Large intestine (tissue), 3 donors: Measurements from ENCODE around the gene AFF3. TPM values are rescaled to one million over a fixed set of nuclear protein-coding genes. Genes with fewer than 3 reads are reported as not detected.
"Not testable (repeated sequence)": the region's sequence is repeated elsewhere in the genome, so short reads cannot be mapped to it uniquely, and the experiment has no call there.

ENCODE experiments used
- DNase-seq, 2 donors: peaks; one replicate each; pipeline versions ENCODE4 v3.0.0 to v3.0.0-alpha.2; 2013
- H3K27ac ChIP-seq: one replicate; pipeline ENCODE4 v1.5.1; 2013; ENCODE audit warnings: low read length
- H3K27me3 ChIP-seq: 2 replicates; pipeline ENCODE4 v1.6.1; 2013; ENCODE audit warnings: low read length; ENCODE audit not compliant: control insufficient read depth, insufficient read depth
- H3K36me3 ChIP-seq: 2 replicates; pipeline ENCODE4 v1.6.1; 2013; ENCODE audit warnings: low read length; ENCODE audit not compliant: control insufficient read depth, insufficient read depth
- H3K4me1 ChIP-seq: one replicate; pipeline ENCODE4 v1.6.1; 2013; ENCODE audit warnings: low read length; ENCODE audit not compliant: control insufficient read depth, insufficient read depth
- H3K4me3 ChIP-seq: one replicate; pipeline ENCODE4 v1.5.1; 2013; ENCODE audit warnings: low read length
- H3K9me3 ChIP-seq: one replicate; pipeline ENCODE4 v1.6.1; 2013; ENCODE audit warnings: mild to moderate bottlenecking, low read depth, low read length, moderate library complexity; ENCODE audit not compliant: control insufficient read depth
- WGBS: methylation state at CpG from one replicate; pipeline ENCODE4 v1.1.5; 2013; ENCODE audit warnings: low lambda C conversion rate; ENCODE audit not compliant: insufficient coverage; 5-methylcytosine and 5-hydroxymethylcytosine counted together
- polyA plus RNA-seq: library from polyadenylated mRNA; unstranded; fragments of 120-200 nt; gene quantifications from one replicate; pipeline ENCODE4 v1.2.1, GENCODE V29; 2013

Gene AFF3
- polyA plus RNA-seq, 1 donor, result 4.8 TPM

- no peak overlapping the region for H3K4me3 ChIP-seq
- no peaks in the 10 kb centered on the region for H3K4me1 ChIP-seq
- no peak overlapping the region for H3K27ac ChIP-seq
- no peaks in the 10 kb centered on the region for H3K9me3 ChIP-seq
- no peak for DNase-seq
- no peaks in the 10 kb centered on the region for H3K27me3 ChIP-seq
- no CpG with 5 or more reads among the region's 8 CpGs for WGBS
- H3K36me3 ChIP-seq, result no peaks in the 10 kb centered on the region
Measured at GRCh38 chr2:99957332-99958133, 184.9 kb downstream of the AFF3 start.

- WGBS, result no CpG with 5 or more reads among the region's 6 CpGs
- Histone ChIP-seq H3K27me3 (no peaks in the 10 kb centered on the region), H3K27ac (no peak overlapping the region), H3K36me3 (no peaks in the 10 kb centered on the region), H3K4me3 (no peak overlapping the region), H3K9me3 (no peaks in the 10 kb centered on the region), H3K4me1 (no peaks in the 10 kb centered on the region)
- DNase-seq, result no peak
Measured at GRCh38 chr2:99956232-99957030, 186.0 kb downstream of the AFF3 start.

- Histone ChIP-seq H3K27ac (no peak overlapping the region), H3K36me3 (no peaks in the 10 kb centered on the region), H3K9me3 (no peaks in the 10 kb centered on the region), H3K4me1 (no peaks in the 10 kb centered on the region), H3K4me3 (no peak overlapping the region), H3K27me3 (no peaks in the 10 kb centered on the region)
- DNase-seq, result no peak
- WGBS, result no CpG with 5 or more reads among the region's 2 CpGs
Measured at GRCh38 chr2:99953750-99954149, 188.6 kb downstream of the AFF3 start.

GRCh38 chr2:99949963-99950362, 192.4 kb downstream of the AFF3 start:
- no CpG with 5 or more reads among the region's 1 CpG for WGBS
- H3K36me3 ChIP-seq, result no peaks in the 10 kb centered on the region
- H3K4me1 ChIP-seq, result no peaks in the 10 kb centered on the region
- no peak overlapping the region for H3K4me3 ChIP-seq
- DNase-seq, result no peak
- no peak overlapping the region for H3K27ac ChIP-seq
- H3K27me3 ChIP-seq, result no peaks in the 10 kb centered on the region
- H3K9me3 ChIP-seq, result no peaks in the 10 kb centered on the region

GRCh38 chr2:99949530-99949929, 192.9 kb downstream of the AFF3 start:
- no peak overlapping the region for H3K4me3 ChIP-seq
- DNase-seq, result no peak
- H3K9me3 ChIP-seq, result no peaks in the 10 kb centered on the region
- no CpG with 5 or more reads among the region's 4 CpGs for WGBS
- H3K27ac ChIP-seq, result no peak overlapping the region
- no peaks in the 10 kb centered on the region for H3K27me3 ChIP-seq
- H3K36me3 ChIP-seq, result no peaks in the 10 kb centered on the region
- no peaks in the 10 kb centered on the region for H3K4me1 ChIP-seq

GRCh38 chr2:99948010-99948409, 194.4 kb downstream of the AFF3 start:
- no peaks in the 10 kb centered on the region for H3K4me1 ChIP-seq
- no peak for DNase-seq
- WGBS, result 83% methylated on average over 1 of the region's 5 CpGs
- H3K9me3 ChIP-seq, result no peaks in the 10 kb centered on the region
- no peak overlapping the region for H3K27ac ChIP-seq
- no peak overlapping the region for H3K4me3 ChIP-seq
- no peaks in the 10 kb centered on the region for H3K27me3 ChIP-seq
- no peaks in the 10 kb centered on the region for H3K36me3 ChIP-seq

- not testable (repeated sequence) for H3K9me3 ChIP-seq, H3K4me1 ChIP-seq, DNase-seq, H3K27ac ChIP-seq, H3K36me3 ChIP-seq, H3K4me3 ChIP-seq, H3K27me3 ChIP-seq
- WGBS, result 96% methylated on average over 3 of the region's 4 CpGs
Measured at GRCh38 chr2:99947366-99947765, 195.0 kb downstream of the AFF3 start.

- WGBS, result no CpG with 5 or more reads among the region's 4 CpGs
- H3K4me3 ChIP-seq, result no peak overlapping the region
- no peak for DNase-seq
Measured at GRCh38 chr2:99944019-99944418, 198.4 kb downstream of the AFF3 start.

GRCh38 chr2:99942561-99943347, 199.6 kb downstream of the AFF3 start:
- H3K4me3 ChIP-seq, result no peak overlapping the region
- DNase-seq, result no peak
- WGBS, result 100% methylated on average over 1 of the region's 6 CpGs
- no peak overlapping the region for H3K27ac ChIP-seq
- no peaks in the 10 kb centered on the region for H3K36me3 ChIP-seq
- no peaks in the 10 kb centered on the region for H3K27me3 ChIP-seq
- H3K4me1 ChIP-seq, result peaks cover 11% of the 10 kb centered on the region
- H3K9me3 ChIP-seq, result no peaks in the 10 kb centered on the region

More at GRCh38 chr2:99944019-99944418, 198.4 kb downstream of the AFF3 start:
- H3K4me1 ChIP-seq, result peaks cover 4% of the 10 kb centered on the region
- no peaks in the 10 kb centered on the region for H3K36me3 ChIP-seq
- H3K27me3 ChIP-seq, result no peaks in the 10 kb centered on the region
- H3K9me3 ChIP-seq, result no peaks in the 10 kb centered on the region
- H3K27ac ChIP-seq, result no peak overlapping the region

- Histone ChIP-seq H3K4me3 (no peak overlapping the region), H3K9me3 (no peaks in the 10 kb centered on the region), H3K4me1 (peaks cover 11% of the 10 kb centered on the region), H3K27ac (no peak overlapping the region), H3K27me3 (peaks cover 6% of the 10 kb centered on the region), H3K36me3 (no peaks in the 10 kb centered on the region)
- WGBS, result no CpG with 5 or more reads among the region's 7 CpGs
- no peak for DNase-seq
Measured at GRCh38 chr2:99940963-99941362, 201.4 kb downstream of the AFF3 start.
